Activated CD8-positive, alpha-beta memory T cell treated with anti-CD3 and anti-CD28 coated beads for 4 hours (primary cell): ENCODE data around the gene CTIF.
"Not testable (repeated sequence)": the region's sequence is repeated elsewhere in the genome, so short reads cannot be mapped to it uniquely, and the experiment has no call there.

ENCODE experiments used
- DNase-seq, 2 donors: peaks; one replicate each; pipeline ENCODE4 v3.0.0-alpha.2; 2020; ENCODE audit warnings: low read depth in 2 of 2

CTIF gene

GRCh38 chr18:48538531-48539405 lies at the start of gene CTIF:
Gene CTIF, plus strand, starts transcription at chr18:48539031. Its CDS starts 80,535 bp downstream, at chr18:48619566.
- peak; percentile 29 to 38 for DNase-seq

DNA sequence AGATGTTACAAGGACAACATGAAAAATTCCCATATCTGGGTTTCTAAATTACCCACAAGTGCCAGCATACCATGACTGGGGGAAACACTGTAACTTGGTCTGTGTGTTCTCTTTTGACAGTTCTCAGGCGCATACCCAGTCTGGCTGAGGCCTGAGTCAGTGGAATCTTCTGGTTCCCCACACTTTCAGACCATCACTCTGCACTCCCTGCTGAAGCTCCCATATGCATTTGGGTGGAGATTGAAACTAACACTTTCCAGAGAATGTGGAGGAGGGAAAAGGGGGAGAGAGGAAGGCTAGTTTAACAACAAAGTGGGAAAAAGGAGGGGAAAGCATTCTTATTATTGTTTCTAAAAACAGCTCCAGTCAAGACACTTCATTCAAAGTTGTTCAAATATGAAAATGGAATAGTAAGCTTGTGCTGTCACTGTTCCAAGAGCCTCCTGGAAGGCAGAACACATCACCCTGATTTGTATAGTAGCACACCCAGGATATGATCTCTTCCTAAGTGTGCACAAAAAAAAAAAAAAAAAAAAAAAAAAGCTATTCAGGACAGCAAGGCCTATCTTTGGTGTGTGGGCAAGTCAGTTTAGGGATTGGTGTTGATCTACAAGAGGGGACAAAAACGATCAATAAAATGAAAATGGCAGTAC lies 48.1 kb upstream of the CTIF start:
- DNase-seq = no peak

- DNase-seq = no peak
Observed at GRCh38 chr18:48492880-48493279, 46.0 kb upstream of the CTIF start.

- no peak for DNase-seq
Observed at GRCh38 chr18:48493434-48494230, 45.2 kb upstream of the CTIF start.

- no peak for DNase-seq
Observed at GRCh38 chr18:48497863-48498262, 41.0 kb upstream of the CTIF start.

GRCh38 chr18:48500517-48500916 lies 38.3 kb upstream of the CTIF start:
- DNase-seq = no peak

DNA sequence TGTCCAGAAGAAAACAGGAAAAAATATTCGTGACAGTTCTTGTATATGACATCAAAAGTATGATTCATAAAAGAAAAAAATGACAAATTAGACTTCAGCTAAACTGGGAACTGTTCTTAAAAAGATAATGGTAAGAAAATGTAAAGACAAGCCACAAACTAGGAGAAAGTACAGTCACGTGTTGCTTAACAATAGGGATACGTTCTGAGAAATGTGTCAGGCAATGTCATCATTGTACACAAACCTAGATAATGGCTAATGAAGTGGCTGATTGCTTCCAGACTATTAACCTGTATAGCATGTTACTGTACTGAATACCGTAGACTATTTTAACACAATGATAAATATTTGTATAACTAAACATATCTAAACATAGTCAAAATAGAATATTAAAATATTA lies 35.9 kb upstream of the CTIF start:
- no peak for DNase-seq

DNA sequence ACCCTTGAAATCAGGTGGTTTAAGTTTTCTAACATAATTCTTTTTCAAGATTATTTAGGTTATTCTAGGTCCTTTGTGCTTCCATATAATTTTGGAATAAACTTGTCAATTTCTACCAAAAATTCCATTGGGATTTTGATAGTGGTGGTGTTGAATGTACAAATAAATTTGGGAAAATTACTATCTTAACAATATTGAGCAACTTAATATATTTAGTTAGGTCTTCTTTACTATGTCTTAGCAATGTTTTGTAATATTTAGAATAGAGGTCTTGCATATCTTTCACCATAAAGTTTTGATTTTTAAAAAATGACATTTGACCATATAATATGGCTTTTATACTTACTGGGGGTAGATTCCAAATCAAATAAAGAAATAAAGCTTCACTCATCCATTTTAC lies 34.0 kb upstream of the CTIF start:
- DNase-seq = no peak

DNA sequence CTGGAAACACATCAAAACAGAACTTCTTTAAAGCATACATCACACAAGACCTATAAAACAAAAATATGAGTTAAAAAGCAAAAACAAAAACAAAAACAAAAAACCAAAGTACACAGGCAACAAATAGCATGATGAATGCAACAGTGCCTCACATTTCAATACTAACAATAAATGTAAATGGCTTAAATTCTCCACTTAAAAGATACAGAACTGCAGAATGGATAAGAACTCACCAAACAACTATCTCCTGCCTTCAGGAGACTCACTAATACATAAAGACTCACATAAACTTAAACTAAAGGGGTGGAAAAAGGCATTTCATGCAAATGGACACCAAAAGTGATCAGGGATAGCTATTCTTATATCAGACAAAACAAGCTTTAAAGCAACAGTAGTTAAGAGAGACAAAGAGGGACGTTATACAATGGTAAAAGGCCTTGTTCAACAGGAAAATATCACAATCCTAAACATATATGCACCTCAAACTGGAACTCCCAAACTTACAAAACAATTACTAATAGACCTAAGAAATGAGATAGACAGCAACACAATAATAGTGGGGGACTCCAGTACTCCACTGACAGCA lies 31.8 kb upstream of the CTIF start:
- not testable (repeated sequence) for DNase-seq

DNA sequence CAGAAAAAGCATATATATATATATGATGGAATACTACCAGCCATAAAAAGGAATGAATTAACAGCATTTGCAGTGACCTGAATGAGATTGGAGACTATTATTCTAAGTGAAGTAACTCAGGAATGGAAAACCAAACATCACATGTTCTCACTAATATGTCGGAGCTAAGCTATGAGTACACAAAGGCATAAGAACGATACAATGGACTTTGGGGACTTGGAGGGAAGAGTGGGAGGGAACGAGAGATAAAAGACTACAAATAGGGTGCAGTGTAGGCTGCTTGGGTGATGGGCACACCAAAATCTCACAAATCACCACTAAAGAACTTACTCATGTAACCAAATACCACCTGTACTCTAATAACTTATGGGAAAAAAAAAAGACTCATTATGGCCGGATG lies 26.3 kb upstream of the CTIF start:
- DNase-seq = not testable (repeated sequence)

GRCh38 chr18:48514786-48515185 lies 24.0 kb upstream of the CTIF start:
- DNase-seq = no peak

DNA sequence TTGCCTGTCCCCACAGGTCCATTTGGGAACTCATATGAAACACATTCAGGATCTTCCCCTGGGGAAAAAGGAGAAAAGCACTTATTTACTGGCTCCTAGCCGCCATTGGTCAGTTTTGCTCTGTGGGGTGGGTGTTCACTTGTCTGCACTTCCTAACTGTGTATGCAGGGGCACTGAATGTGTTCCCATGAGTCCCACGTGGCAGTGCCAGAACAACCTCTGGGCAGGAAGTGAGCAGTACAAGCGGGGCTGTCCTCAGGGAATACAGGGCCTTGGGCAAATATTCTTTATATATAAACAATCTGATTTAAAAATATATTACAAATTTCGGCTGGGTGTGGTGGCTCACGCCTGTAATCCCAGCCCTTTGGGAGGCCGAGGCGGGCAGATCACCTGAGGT lies 21.8 kb upstream of the CTIF start:
- no peak for DNase-seq

GRCh38 chr18:48519431-48520100 lies 19.3 kb upstream of the CTIF start:
- no peak for DNase-seq

GRCh38 chr18:48521723-48522122 lies 17.1 kb upstream of the CTIF start:
- no peak for DNase-seq

GRCh38 chr18:48525671-48526070 lies 13.2 kb upstream of the CTIF start:
- DNase-seq = no peak

- no peak for DNase-seq
Observed at GRCh38 chr18:48527461-48527860, 11.4 kb upstream of the CTIF start.

GRCh38 chr18:48528861-48529260 lies 10.0 kb upstream of the CTIF start:
- no peak for DNase-seq

DNA sequence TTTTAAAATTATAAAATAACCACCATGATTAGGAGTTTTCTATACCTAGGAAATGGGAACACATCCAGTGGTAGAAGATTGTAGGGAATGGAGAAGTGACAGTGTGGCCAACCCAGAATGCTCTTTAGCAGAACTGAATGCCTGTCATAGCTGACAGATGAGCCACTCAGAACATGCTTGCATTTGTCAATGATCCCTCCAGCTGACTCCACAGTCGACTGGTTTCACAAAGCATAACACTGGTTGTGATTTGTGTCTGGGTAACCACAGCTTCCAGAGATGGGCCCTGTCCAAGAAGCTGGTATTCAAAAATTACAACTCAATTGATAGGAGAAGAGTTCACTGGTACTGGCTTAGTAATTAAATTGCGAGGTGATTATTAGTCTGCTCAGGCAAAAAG lies 9.0 kb upstream of the CTIF start:
- no peak for DNase-seq

- DNase-seq = no peak
Observed at GRCh38 chr18:48530399-48531081, 8.3 kb upstream of the CTIF start.

- no peak for DNase-seq
Observed at GRCh38 chr18:48531082-48531403, 7.8 kb upstream of the CTIF start.

GRCh38 chr18:48531908-48532307 lies 6.9 kb upstream of the CTIF start:
- DNase-seq = no peak
